Aorta (tissue), 5 donors: ENCODE measurements around the gene DONSON. TPM values are rescaled to one million over a fixed set of nuclear protein-coding genes. Genes with fewer than 3 reads are reported as not detected.

ENCODE experiments used
- ATAC-seq: fragments of 200-7000 bp; cut with Tn5 transposase; one replicate; pipeline ENCODE4 v1.9.1; 2022; ENCODE audit warnings: moderate library complexity; ENCODE audit not compliant: low FRiP score
- DNase-seq, 2 donors: peaks; one replicate each; pipeline ENCODE4 v3.0.0-alpha.2; 2020
- H3K27ac ChIP-seq, 2 donors: one replicate each; pipeline ENCODE4 v1.5.1; 2013; ENCODE audit warnings: low read length in 2 of 2, mild to moderate bottlenecking in 2 of 2, moderate library complexity in 2 of 2, control low read depth in 1 of 2, inconsistent platforms in 1 of 2, low read depth in 1 of 2
- H3K27me3 ChIP-seq, 2 donors: one replicate each; pipeline ENCODE4 v1.6.1; 2013; ENCODE audit warnings: control low read depth in 1 of 2, low read length in 1 of 2, mild to moderate bottlenecking in 1 of 2, moderate library complexity in 1 of 2; ENCODE audit not compliant: insufficient read depth in 2 of 2, control insufficient read depth in 1 of 2
- H3K36me3 ChIP-seq, 2 donors: one replicate each; pipeline ENCODE4 v1.6.1; 2013; ENCODE audit warnings: control low read depth in 1 of 2, low read length in 1 of 2, mild to moderate bottlenecking in 1 of 2; ENCODE audit not compliant: insufficient read depth in 2 of 2, control insufficient read depth in 1 of 2
- H3K4me1 ChIP-seq, 2 donors: one replicate each; pipeline ENCODE4 v1.6.1; 2013; ENCODE audit warnings: low read length in 2 of 2, control low read depth in 1 of 2, mild to moderate bottlenecking in 1 of 2, moderate library complexity in 1 of 2; ENCODE audit not compliant: insufficient read depth in 2 of 2, control insufficient read depth in 1 of 2
- H3K4me3 ChIP-seq, 2 donors: one replicate each; pipeline ENCODE4 v1.5.1; 2013; ENCODE audit warnings: low read length in 2 of 2, control low read depth in 1 of 2, mild to moderate bottlenecking in 1 of 2
- H3K9me3 ChIP-seq: one replicate; pipeline ENCODE4 v1.6.1; 2013; ENCODE audit warnings: mild to moderate bottlenecking, low read length; ENCODE audit not compliant: control insufficient read depth
- WGBS, 2 donors: extraction: QIAGEN DNeasy Blood & Tissue Kit; methylation state at CpG; one replicate each; pipeline ENCODE4 v1.1.7; 2013; 5-methylcytosine and 5-hydroxymethylcytosine counted together
- intact Hi-C, 2 donors: fragments of 100-400 bp; cut with DNase I; formaldehyde crosslinking; loops; one replicate each; pipeline versions ENCODE4 v1.14.2 to v1.15.0; 2022
- polyA plus RNA-seq, 2 donors: library from polyadenylated mRNA; stranded (reverse); fragments of 200-250 nt; gene quantifications; one replicate each; pipeline ENCODE4 v1.2.3, GENCODE V29; 2013
- total RNA-seq, 2 donors: library from RNA; stranded (reverse); fragmentation: NEBNext Ultra II Directional; extraction: Animal tissue kit (Norgen Biotek cat#: 25700); gene quantifications; one replicate each; pipeline ENCODE4 v1.2.1, GENCODE V29; 2021
- donor health status: healthy with polysubstance abuse.
- donor health status: Bipolar disorder and iron deficiency.
- donor health status: DM: no; HTN: no; CAD: no.
- donor health status: DM: no; HTN: no; CAD: no.
- donor health status: DM: yes; HTN: yes; CAD: no.

Gene DONSON
- total and polyA plus RNA-seq, 4 donors, result 2.5 to 12.4 (median 9.7) TPM

DNA sequence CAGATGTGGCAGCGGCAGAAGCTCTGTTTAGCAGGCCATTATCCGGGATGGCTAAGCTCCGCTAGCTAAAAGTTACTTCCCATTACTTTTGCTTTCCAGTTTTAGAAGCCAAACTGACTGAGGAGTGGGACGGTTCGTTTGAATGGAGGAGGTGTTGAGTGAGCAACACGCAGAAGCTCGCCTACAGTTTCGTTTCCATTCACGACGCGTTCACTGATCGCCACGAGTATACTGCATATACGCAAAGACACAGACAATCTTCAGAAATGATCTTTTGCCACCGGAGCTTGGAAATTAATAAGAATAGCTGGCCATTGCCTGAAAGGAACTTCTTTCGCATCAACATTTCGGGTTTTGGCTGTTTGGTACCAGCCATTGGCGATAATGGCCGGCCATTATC, 31.0 kb downstream of the DONSON start:
- Histone ChIP-seq H3K9me3 (no peaks in the 10 kb centered on the region), H3K36me3 (peaks cover 19 to 28% of the 10 kb centered on the region in 2 donors), H3K27me3 (no peaks in the 10 kb centered on the region), H3K4me3 (no peak overlapping the region), H3K4me1 (no peaks in the 10 kb centered on the region), H3K27ac (no peak overlapping the region)
- whole genome bisulfite sequencing, 2 donors, result 95 to 96% methylated on average over 19 of the region's 19 CpGs
- intact Hi-C loops, result no loop called here
- DNase-seq, result no peak
- ATAC-seq, result no peak

- no peak overlapping the region for H3K27ac ChIP-seq
- H3K4me1 ChIP-seq, result no peaks in the 10 kb centered on the region
- ATAC-seq (no peak), DNase-seq (no peak)
- intact Hi-C loops, result no loop called here
- no peak overlapping the region for H3K4me3 ChIP-seq
- peaks cover 30 to 32% of the 10 kb centered on the region in 2 donors for H3K36me3 ChIP-seq
- no peaks in the 10 kb centered on the region for H3K9me3 ChIP-seq
- WGBS, 2 donors, result 97% methylated on average over 31 to 32 of the region's 32 CpGs
- H3K27me3 ChIP-seq, result no peaks in the 10 kb centered on the region
Measured at GRCh38 chr21:33554982-33555344, 33.5 kb downstream of the DONSON start.

- Histone ChIP-seq H3K4me1 (no peaks in the 10 kb centered on the region), H3K27ac (no peak overlapping the region), H3K27me3 (no peaks in the 10 kb centered on the region), H3K9me3 (no peaks in the 10 kb centered on the region), H3K36me3 (peaks cover 24 to 33% of the 10 kb centered on the region in 2 donors), H3K4me3 (no peak overlapping the region)
- no peak for DNase-seq
- intact Hi-C loops, result no loop called here
- 93 to 95% methylated on average over 18 of the region's 18 CpGs for WGBS, 2 donors
- no peak for ATAC-seq
Measured at GRCh38 chr21:33554236-33554981, 34.1 kb downstream of the DONSON start.

GRCh38 chr21:33552999-33553598, 35.4 kb downstream of the DONSON start:
- 96 to 97% methylated on average over 12 of the region's 12 CpGs for WGBS, 2 donors
- no peaks in the 10 kb centered on the region for H3K27me3 ChIP-seq
- no peak overlapping the region for H3K27ac ChIP-seq
- H3K9me3 ChIP-seq, result no peaks in the 10 kb centered on the region
- ATAC-seq (no peak), DNase-seq (no peak)
- intact Hi-C loops, result no loop called here
- H3K4me3 ChIP-seq, result no peak overlapping the region
- H3K36me3 ChIP-seq, result peaks cover 24 to 33% of the 10 kb centered on the region in 2 donors
- no peaks in the 10 kb centered on the region for H3K4me1 ChIP-seq

GRCh38 chr21:33552093-33552998, 36.1 kb downstream of the DONSON start:
- WGBS, 2 donors, result 98% methylated on average over 24 of the region's 24 CpGs
- no peaks in the 10 kb centered on the region for H3K4me1 ChIP-seq
- H3K4me3 ChIP-seq, result no peak overlapping the region
- H3K27me3 ChIP-seq, result no peaks in the 10 kb centered on the region
- H3K9me3 ChIP-seq, result no peaks in the 10 kb centered on the region
- H3K27ac ChIP-seq, result no peak overlapping the region
- intact Hi-C loops, result no loop called here
- H3K36me3 ChIP-seq, result peaks cover 24 to 31% of the 10 kb centered on the region in 2 donors
- no peak for DNase-seq
- peak; percentile 32 for ATAC-seq

DNA sequence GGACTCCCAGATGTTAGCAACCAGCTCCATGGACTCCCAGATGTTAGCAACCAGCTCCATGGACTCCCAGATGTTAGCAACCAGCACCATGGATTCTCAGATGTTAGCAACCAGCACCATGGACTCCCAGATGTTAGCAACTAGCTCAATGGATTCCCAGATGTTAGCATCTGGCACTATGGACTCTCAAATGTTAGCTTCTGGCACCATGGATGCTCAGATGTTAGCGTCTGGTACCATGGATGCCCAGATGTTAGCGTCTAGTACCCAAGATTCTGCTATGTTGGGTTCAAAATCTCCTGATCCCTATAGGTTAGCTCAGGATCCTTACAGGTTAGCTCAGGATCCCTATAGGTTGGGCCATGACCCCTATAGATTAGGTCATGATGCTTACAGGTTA, 36.8 kb downstream of the DONSON start:
- Histone ChIP-seq H3K9me3 (no peaks in the 10 kb centered on the region), H3K36me3 (peaks cover 24 to 30% of the 10 kb centered on the region in 2 donors), H3K27me3 (no peaks in the 10 kb centered on the region), H3K27ac (no peak overlapping the region), H3K4me3 (no peak overlapping the region), H3K4me1 (no peaks in the 10 kb centered on the region)
- ATAC-seq (no peak), DNase-seq (no peak)
- intact Hi-C loops, result no loop called here
- 96 to 98% methylated on average over 2 of the region's 2 CpGs for WGBS, 2 donors

GRCh38 chr21:33550772-33551660, 37.5 kb downstream of the DONSON start:
- Histone ChIP-seq H3K36me3 (peaks cover 24 to 30% of the 10 kb centered on the region in 2 donors), H3K4me3 (no peak overlapping the region), H3K27me3 (no peaks in the 10 kb centered on the region), H3K9me3 (no peaks in the 10 kb centered on the region), H3K27ac (no peak overlapping the region), H3K4me1 (no peaks in the 10 kb centered on the region)
- DNase-seq (no peak), ATAC-seq (no peak)
- WGBS, 2 donors, result 98 to 99% methylated on average over 23 of the region's 23 CpGs
- intact Hi-C loops, result no loop called here
